HFF-Myc (cell line): Measurements from ENCODE around the gene WBP2.

Experiments
- DNase-seq: peaks from one replicate; pipeline ENCODE4 v3.0.0-alpha.2; 2011; ENCODE audit warnings: low read depth; ENCODE audit errors: extremely low read depth
- H3K4me3 ChIP-seq: replicated peaks from 2 replicates; pipeline ENCODE4 v1.5.1; 2011; ENCODE audit warnings: low read depth, mild to moderate bottlenecking, control low read depth, low read length
- CTCF ChIP-seq: IDR thresholded peaks from 2 replicates; pipeline ENCODE4 v1.5.1; 2012; ENCODE audit warnings: mild to moderate bottlenecking, low read depth, low read length, control low read depth; ENCODE audit errors: missing control alignments

Gene WBP2

GRCh38 chr17:75855310-75856061 lies at the start of gene WBP2:
WBP2 (minus strand) TSS chr17:75855335; CDS start chr17:75855297, 38 bp downstream.
- peak; percentile 49 for TF ChIP-seq CTCF
- peak within 1 kb of the TSS; percentile 88 for H3K4me3 ChIP-seq
- peak; percentile 100 for DNase-seq

GRCh38 chr17:75902406-75902805 lies 47.3 kb upstream of the WBP2 start:
- DNase-seq, result no peak
- no peak overlapping the region for H3K4me3 ChIP-seq
- TF ChIP-seq CTCF, result no peak

GRCh38 chr17:75901727-75902126 lies 46.6 kb upstream of the WBP2 start:
- no peak overlapping the region for H3K4me3 ChIP-seq
- TF ChIP-seq CTCF, result no peak
- DNase-seq, result no peak

GRCh38 chr17:75900691-75901533 lies 45.8 kb upstream of the WBP2 start:
- H3K4me3 ChIP-seq, result no peak overlapping the region
- no peak for DNase-seq
- no peak for TF ChIP-seq CTCF

- DNase-seq, result no peak
- no peak for TF ChIP-seq CTCF
- H3K4me3 ChIP-seq, result no peak overlapping the region
Measured at GRCh38 chr17:75899767-75900468, 44.8 kb upstream of the WBP2 start.

- no peak overlapping the region for H3K4me3 ChIP-seq
- no peak for DNase-seq
- no peak for TF ChIP-seq CTCF
Measured at GRCh38 chr17:75899353-75899752, 44.2 kb upstream of the WBP2 start.
